ENCODE measurements around the gene COQ4.

COQ4 gene

GRCh38 chr9:128293091-128293490 lies 29.5 kb upstream of the COQ4 start:
- TF ChIP-seq CTCF (conservative IDR thresholded peaks at IDR 0.05; ENCODE audit: low read depth, low read length) = no peak

GRCh38 chr9:128294142-128294541 lies 28.5 kb upstream of the COQ4 start:
- no peak for DNase-seq (ENCODE audit: low read depth)
- H3K4me3 ChIP-seq (ENCODE audit: low read depth, low read length) = no peak overlapping the region
- TF ChIP-seq CTCF (conservative IDR thresholded peaks at IDR 0.05; ENCODE audit: low read depth, low read length) = no peak

More at GRCh38 chr9:128293091-128293490, 29.5 kb upstream of the COQ4 start:
- DNase-seq (ENCODE audit: low read depth) = no peak
- H3K4me3 ChIP-seq (ENCODE audit: low read depth, low read length) = no peak overlapping the region

GRCh38 chr9:128296340-128297220 lies 26.1 kb upstream of the COQ4 start:
- TF ChIP-seq CTCF (conservative IDR thresholded peaks at IDR 0.05; ENCODE audit: low read depth, low read length) = no peak
- DNase-seq (ENCODE audit: low read depth) = no peak
- H3K4me3 ChIP-seq (ENCODE audit: low read depth, low read length) = no peak overlapping the region

- DNase-seq (ENCODE audit: low read depth) = no peak
- no peak overlapping the region for H3K4me3 ChIP-seq (ENCODE audit: low read depth, low read length)
- TF ChIP-seq CTCF (conservative IDR thresholded peaks at IDR 0.05; ENCODE audit: low read depth, low read length) = no peak
These were observed 25.3 kb upstream of the COQ4 start for GRCh38 chr9:128297221-128297773.

GRCh38 chr9:128298535-128299482 lies 23.8 kb upstream of the COQ4 start:
- no peak overlapping the region for H3K4me3 ChIP-seq (ENCODE audit: low read depth, low read length)
- no peak for DNase-seq (ENCODE audit: low read depth)
- no peak for TF ChIP-seq CTCF (conservative IDR thresholded peaks at IDR 0.05; ENCODE audit: low read depth, low read length)

GRCh38 chr9:128304136-128304970 lies 18.3 kb upstream of the COQ4 start:
- H3K4me3 ChIP-seq (ENCODE audit: low read depth, low read length) = no peak overlapping the region
- TF ChIP-seq CTCF (conservative IDR thresholded peaks at IDR 0.05; ENCODE audit: low read depth, low read length) = no peak
- no peak for DNase-seq (ENCODE audit: low read depth)

Measured in choroid plexus epithelial cell (primary cell).